Measurements from ENCODE around the gene MREG. TPM values are rescaled to one million over a fixed set of nuclear protein-coding genes. Genes with fewer than 3 reads are reported as not detected.
"Not testable (repeated sequence)": the region's sequence is repeated elsewhere in the genome, so short reads cannot be mapped to it uniquely, and the experiment has no call there.

MREG gene
- total RNA-seq, 1 experiment from 2014 or later, result 12.0 TPM

DNA sequence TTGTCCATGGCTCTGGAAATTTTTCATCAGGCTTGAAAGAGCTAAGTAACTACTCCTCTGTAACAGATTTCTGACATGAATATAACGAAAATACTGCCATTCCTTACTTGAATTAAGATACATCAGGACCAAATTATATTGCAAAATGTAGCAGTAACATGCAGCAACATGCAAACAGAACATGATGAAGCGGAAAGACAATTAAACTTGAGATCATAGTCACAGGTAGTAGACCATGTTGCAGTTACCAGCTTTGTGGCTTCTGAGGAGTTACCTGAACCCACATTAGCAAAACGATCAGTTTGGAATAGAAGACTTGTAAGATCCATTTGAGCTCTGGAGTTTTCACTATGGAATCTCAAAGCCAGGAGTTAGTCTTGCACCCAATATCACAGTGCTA is 76.2 kb downstream of the MREG start:
- no peak for DNase-seq (ENCODE audit: low read depth)
- in situ Hi-C loops (cut with HindIII; ENCODE audit: low pct_unique_long_range_greater_than_20kb, low sequenced_read_pairs), result no loop called here

DNA sequence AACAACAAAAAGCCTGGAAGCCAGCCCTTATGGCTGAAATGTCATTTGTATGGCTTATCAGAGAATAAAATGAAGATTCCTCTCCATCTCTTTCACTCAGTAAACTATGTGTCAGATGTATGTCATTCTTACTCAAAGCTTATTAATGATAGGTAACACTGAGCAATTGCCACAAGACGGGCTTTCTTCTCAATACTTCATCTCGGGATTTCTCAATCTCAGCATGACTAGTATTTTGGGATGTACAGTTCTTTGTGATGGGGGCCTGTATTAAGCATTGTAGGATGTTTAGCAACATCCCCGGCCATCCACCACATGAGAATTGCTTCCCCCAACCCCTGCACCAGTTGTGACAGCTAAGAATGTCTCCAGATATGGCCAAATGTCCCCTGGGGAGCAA is 80.2 kb downstream of the MREG start:
- no peak for DNase-seq (ENCODE audit: low read depth)
- in situ Hi-C loops (cut with HindIII; ENCODE audit: low pct_unique_long_range_greater_than_20kb, low sequenced_read_pairs), result no loop called here

GRCh38 chr2:215931256-215931903 is 82.0 kb downstream of the MREG start:
- in situ Hi-C loops (cut with HindIII; ENCODE audit: low pct_unique_long_range_greater_than_20kb, low sequenced_read_pairs), result no loop called here
- DNase-seq (ENCODE audit: low read depth), result peak; percentile 69

GRCh38 chr2:215930505-215931253 is 82.7 kb downstream of the MREG start:
- in situ Hi-C loops (cut with HindIII; ENCODE audit: low pct_unique_long_range_greater_than_20kb, low sequenced_read_pairs), result no loop called here
- no peak for DNase-seq (ENCODE audit: low read depth)

DNA sequence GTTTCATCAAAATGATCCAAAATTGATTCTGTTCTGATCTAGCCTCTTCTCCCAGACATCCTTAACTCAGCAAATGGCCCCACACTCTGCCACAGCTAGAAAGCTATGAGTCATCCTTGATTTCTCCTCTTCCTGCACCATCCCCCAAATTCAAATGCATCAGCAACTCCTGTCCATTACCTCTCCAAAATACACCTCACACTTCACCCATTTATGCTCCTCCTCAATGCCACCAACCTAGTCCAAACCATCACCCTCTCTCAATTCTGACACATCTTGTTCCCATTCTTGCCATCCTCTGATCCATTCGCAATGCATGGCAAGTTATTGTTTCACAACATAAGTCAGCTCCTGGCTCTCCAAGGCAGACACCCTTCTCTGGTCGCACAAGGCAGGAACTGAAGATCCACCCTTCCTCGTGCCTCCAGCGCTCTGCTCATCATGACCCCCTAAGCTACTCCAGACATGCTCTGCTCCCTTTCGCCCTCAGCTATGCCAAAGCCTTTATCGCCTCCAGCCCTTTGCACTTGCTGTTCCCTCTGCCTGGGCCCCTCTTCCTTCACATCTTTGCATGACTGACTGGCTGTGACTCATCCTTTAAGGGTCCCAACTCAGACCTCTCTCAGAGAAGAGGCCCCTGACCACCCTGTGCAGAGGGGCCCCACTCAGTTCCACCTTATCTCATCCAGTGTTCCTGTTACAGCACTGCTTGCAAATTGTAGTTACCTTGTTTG is 83.6 kb downstream of the MREG start:
- in situ Hi-C loops (cut with HindIII; ENCODE audit: low pct_unique_long_range_greater_than_20kb, low sequenced_read_pairs), result no loop called here
- peak; percentile 38 for DNase-seq (ENCODE audit: low read depth)

GRCh38 chr2:215928086-215928485 is 85.3 kb downstream of the MREG start:
- no peak for DNase-seq (ENCODE audit: low read depth)
- in situ Hi-C loops (cut with HindIII; ENCODE audit: low pct_unique_long_range_greater_than_20kb, low sequenced_read_pairs), result no loop called here

DNA sequence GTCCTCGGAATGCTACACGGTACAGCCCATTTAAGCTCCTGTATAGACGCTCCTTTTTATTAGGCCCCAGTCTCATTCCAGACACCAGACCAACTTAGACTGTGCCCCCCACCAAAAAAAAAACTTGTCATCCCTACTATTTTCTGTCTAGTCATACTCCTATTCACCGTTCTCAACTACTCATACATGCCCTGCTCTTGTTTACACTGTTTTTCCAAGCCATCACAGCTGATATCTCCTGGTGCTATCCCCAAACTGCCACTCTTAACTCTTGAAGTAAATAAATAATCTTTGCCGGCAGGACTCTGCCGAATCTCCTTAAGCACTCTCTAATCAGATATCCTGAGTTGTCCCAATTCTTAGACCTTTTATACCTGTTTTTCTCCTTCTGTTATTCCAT is 86.4 kb downstream of the MREG start:
- in situ Hi-C loops (cut with HindIII; ENCODE audit: low pct_unique_long_range_greater_than_20kb, low sequenced_read_pairs); DNase-seq (ENCODE audit: low read depth): not testable (repeated sequence)

- peak; percentile 63 for DNase-seq (ENCODE audit: low read depth)
- in situ Hi-C loops (cut with HindIII; ENCODE audit: low pct_unique_long_range_greater_than_20kb, low sequenced_read_pairs), result loop anchor here (25.0 kb wide), 1 partner anchor 460 kb away; no protein-coding TSS in a partner anchor
Observed at GRCh38 chr2:215921895-215922294, 91.5 kb downstream of the MREG start.

GRCh38 chr2:215920244-215921100 is 92.9 kb downstream of the MREG start:
- in situ Hi-C loops (cut with HindIII; ENCODE audit: low pct_unique_long_range_greater_than_20kb, low sequenced_read_pairs), result loop anchor here (25.0 kb wide), 1 partner anchor 458 kb away; no protein-coding TSS in a partner anchor
- DNase-seq (ENCODE audit: low read depth), result peak; percentile 60

DNA sequence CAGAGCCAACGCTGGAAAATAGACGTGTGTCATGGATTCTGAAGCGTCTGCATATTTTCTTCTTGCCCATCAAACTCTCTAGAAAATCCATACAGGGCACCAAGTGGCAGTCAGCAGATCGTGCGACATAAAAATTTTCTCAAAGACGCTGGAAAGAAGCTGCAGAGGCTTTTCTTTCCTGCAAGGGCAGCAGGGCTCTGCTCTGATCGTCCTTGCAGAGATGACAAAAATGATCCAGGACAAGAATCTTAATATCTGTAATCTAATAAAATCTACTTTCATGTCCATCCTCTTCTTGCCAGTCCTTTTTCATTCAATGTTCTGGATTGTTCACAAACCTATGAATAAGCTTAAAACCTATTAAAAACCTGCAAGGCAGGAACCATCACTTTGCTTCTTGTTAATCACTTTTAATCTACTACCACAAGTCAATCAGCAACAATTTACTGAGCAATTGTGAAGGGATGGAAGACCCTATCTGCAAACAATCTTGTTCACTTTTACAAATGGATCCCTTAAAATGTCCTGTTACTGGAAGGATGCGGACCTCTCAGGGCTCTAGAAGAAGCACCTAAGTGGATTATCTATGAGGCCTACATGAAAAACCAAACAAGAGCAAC is 93.6 kb downstream of the MREG start:
- no peak for DNase-seq (ENCODE audit: low read depth)
- in situ Hi-C loops (cut with HindIII; ENCODE audit: low pct_unique_long_range_greater_than_20kb, low sequenced_read_pairs), result loop anchor here (25.0 kb wide), 1 partner anchor 457 kb away; no protein-coding TSS in a partner anchor

GRCh38 chr2:215918901-215919599 is 94.3 kb downstream of the MREG start:
- in situ Hi-C loops (cut with HindIII; ENCODE audit: low pct_unique_long_range_greater_than_20kb, low sequenced_read_pairs), result loop anchor here (25.0 kb wide), 1 partner anchor 457 kb away; no protein-coding TSS in a partner anchor

GRCh38 chr2:215917953-215918620 is 95.3 kb downstream of the MREG start:
- DNase-seq (ENCODE audit: low read depth), result peak; percentile 82
- in situ Hi-C loops (cut with HindIII; ENCODE audit: low pct_unique_long_range_greater_than_20kb, low sequenced_read_pairs), result loop anchor here (25.0 kb wide), 1 partner anchor 456 kb away; no protein-coding TSS in a partner anchor

More at GRCh38 chr2:215918901-215919599, 94.3 kb downstream of the MREG start:
- peak; percentile 15 for DNase-seq (ENCODE audit: low read depth)

GRCh38 chr2:215915441-215915840 is 97.9 kb downstream of the MREG start:
- DNase-seq (ENCODE audit: low read depth), result no peak
- in situ Hi-C loops (cut with HindIII; ENCODE audit: low pct_unique_long_range_greater_than_20kb, low sequenced_read_pairs), result loop anchor here (25.0 kb wide), 1 partner anchor 453 kb away; no protein-coding TSS in a partner anchor

- no peak for DNase-seq (ENCODE audit: low read depth)
- in situ Hi-C loops (cut with HindIII; ENCODE audit: low pct_unique_long_range_greater_than_20kb, low sequenced_read_pairs), result loop anchor here (25.0 kb wide), 1 partner anchor 452 kb away; no protein-coding TSS in a partner anchor
Observed at GRCh38 chr2:215914777-215915165, 98.6 kb downstream of the MREG start.

DNA sequence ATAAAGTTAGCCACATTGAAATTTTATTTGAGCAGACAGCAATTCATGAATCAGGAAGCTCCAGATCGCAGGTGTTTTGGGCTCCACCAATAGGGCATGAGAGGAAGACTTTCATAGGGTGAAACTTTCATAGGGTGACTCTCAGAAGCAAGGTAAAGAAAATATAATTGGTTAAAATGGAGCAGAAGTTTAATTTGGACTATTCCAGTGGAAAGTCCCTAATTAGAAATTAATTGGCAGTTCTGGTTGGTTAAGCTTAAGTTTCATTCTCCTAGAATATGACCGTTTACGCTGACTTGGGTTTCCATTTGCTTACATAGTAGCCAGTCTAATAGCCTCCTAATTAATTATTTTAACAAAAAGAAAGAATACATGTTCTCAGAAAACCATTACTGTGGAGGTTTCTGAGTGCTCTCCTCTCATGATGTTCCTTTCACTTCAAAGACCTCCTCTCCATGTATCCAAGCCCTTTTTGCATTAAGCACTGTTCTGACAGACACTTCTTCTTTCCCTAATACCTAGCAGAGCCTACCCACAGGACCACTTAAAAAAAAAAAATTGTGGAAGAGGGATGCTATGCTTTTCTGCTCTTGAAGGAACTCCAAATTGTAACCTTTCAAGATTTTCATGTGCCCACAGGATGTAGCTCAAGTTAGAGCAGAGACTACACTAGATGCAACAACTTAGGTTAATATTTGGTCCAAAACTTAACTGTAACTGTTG is 99.1 kb downstream of the MREG start:
- DNase-seq (ENCODE audit: low read depth), result no peak
- in situ Hi-C loops (cut with HindIII; ENCODE audit: low pct_unique_long_range_greater_than_20kb, low sequenced_read_pairs), result loop anchor here (25.0 kb wide), 1 partner anchor 452 kb away; no protein-coding TSS in a partner anchor

Measured in Caki2 (cell line).